ELR (cell line): ENCODE measurements around the gene CISD1.
"Not testable (repeated sequence)": the region's sequence is repeated elsewhere in the genome, so short reads cannot be mapped to it uniquely, and the experiment has no call there.

Experiments
- DNase-seq: peaks from one replicate; pipeline ENCODE4 v3.0.0-alpha.2; 2015; ENCODE audit warnings: low read depth

The CISD1 gene

GRCh38 chr10:58268946-58269781 is at the start of gene CISD1:
CISD1 (plus strand) TSS chr10:58269162; CDS start chr10:58269274, 112 bp downstream.
- peak; percentile 100 for DNase-seq

GRCh38 chr10:58219875-58220274 is 49.1 kb upstream of the CISD1 start:
- no peak for DNase-seq

- DNase-seq, result peak; percentile 60
Measured at GRCh38 chr10:58220769-58221451, 48.1 kb upstream of the CISD1 start.

DNA sequence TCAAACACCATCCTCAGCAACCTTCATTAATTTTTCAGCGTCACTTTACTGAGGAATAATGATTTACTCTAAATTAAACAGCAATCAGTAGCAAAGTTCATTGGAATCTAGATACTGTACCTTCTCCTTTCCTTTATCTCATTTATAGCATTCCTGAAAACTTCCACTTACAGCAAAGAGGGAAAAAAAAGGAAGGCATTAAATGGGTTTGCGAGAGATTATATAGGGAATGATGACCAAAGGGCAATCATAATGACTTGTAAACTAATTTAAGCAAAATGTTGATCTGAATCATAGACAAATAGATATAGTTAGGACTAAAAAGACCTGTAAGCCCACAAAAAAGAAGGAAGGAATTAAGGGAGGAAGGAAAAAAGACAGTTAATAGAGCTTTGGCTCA is 43.3 kb upstream of the CISD1 start:
- DNase-seq, result no peak

DNA sequence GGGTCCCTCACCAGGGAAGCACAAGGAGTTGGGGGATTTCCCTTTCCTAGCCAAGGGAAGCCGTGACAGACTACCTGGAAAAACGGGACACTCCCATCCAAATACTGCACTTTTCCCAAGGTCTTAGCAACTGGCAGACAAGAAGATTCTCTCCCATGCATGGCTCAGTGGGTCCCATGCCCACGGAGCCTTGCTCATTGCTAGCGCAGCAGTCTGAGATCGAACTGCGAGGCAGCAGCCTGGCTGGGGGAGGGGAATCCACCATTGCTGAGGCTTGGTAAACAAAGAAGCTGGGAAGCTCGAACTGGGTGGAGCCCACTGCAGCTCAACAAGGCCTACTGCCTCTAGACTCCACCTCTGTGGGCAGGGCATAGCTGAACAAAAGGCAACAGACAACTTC is 39.1 kb upstream of the CISD1 start:
- DNase-seq, result not testable (repeated sequence)

GRCh38 chr10:58237014-58237834 is 31.7 kb upstream of the CISD1 start:
- peak; percentile 94 for DNase-seq

- peak; percentile 78 for DNase-seq
Measured at GRCh38 chr10:58239561-58240169, 29.3 kb upstream of the CISD1 start.

- peak; percentile 58 for DNase-seq
Measured at GRCh38 chr10:58240531-58240930, 28.4 kb upstream of the CISD1 start.

- DNase-seq, result peak; percentile 40
Measured at GRCh38 chr10:58241346-58241745, 27.6 kb upstream of the CISD1 start.

DNA sequence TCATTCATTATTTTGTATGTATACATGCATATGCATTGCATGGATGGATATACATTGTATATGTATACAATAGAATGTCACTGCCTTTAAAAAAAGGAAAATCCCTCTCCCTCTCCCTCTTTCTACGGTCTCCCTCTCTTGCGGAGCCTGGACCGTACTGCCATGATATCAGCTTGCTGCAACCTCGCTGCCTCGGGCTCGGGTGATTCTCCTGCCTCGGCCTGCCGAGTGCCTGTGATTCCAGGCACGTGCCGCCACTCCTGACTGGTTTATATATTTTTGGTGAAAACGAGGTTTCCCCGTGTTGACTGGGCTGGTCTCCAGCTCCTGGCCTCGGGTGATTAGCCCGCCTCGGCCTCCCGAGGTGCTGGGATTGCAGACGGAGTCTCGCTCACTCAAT is 25.7 kb upstream of the CISD1 start:
- DNase-seq, result no peak

DNA sequence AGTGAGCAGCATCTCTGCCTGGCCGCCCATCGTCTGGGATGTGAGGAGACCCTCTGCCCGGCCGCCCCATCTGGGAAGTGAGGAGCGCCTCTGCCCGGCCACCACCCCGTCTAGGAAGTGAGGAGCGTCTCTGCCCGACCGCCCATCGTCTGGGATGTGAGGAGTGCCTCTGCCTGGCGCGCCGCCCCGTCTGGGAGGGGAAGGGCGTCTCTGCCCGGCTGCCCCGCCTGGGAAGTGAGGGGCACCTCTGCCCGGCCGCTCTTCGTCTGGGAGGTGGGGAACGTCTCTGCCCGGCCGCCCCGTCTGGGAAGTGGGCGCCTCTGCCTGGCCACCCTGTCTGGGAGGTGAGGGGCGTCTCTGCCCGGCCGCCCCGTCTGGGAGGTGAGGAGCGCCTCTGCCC is 25.2 kb upstream of the CISD1 start:
- not testable (repeated sequence) for DNase-seq

DNA sequence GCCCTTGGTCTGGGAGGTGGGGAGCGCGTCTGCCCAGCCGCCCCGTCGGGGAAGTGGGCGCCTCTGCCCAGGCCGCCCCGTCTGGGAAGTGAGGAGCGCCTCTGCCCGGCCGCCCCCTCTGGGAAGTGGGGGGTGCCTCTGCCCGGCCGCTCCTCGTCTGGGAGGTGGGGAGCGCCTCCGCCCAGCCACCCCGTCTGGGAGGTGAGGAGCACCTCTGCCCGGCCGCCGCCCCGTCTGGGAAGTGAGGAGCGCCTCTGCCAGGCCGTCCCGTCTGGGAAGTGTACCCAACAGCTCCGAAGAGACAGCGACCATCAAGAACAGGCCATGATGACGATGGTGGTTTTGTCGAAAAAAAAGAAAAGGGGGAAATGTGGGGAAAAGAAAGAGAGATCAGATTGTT is 24.7 kb upstream of the CISD1 start:
- not testable (repeated sequence) for DNase-seq

- not testable (repeated sequence) for DNase-seq
Measured at GRCh38 chr10:58244666-58245065, 24.3 kb upstream of the CISD1 start.

- no peak for DNase-seq
Measured at GRCh38 chr10:58253184-58253583, 15.8 kb upstream of the CISD1 start.

DNA sequence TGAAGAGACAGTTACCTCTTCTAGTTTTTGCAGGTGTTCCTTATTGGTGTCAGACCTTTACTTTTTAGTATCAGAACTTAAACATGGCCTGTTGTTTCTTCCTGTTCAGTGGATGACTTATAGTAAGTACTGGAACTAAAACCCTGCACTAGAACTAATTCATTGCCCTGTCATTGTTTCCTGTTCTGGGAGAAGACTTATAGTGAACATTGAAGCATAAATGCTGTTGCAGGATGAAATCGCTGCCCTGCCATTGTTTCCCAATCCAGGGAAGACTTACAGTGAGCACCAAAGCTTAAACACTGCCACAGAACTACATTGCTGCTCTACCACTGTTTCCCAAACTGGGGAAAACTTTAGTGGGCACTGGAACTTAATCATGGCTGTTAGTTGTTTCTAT is 14.3 kb upstream of the CISD1 start:
- DNase-seq, result no peak

GRCh38 chr10:58256013-58256780 is 12.8 kb upstream of the CISD1 start:
- DNase-seq, result not testable (repeated sequence)

- peak; percentile 24 for DNase-seq
Measured at GRCh38 chr10:58258977-58259692, 9.8 kb upstream of the CISD1 start.

- DNase-seq, result no peak
Measured at GRCh38 chr10:58260334-58260733, 8.6 kb upstream of the CISD1 start.

GRCh38 chr10:58262766-58263165 is 6.2 kb upstream of the CISD1 start:
- no peak for DNase-seq

- DNase-seq, result no peak
Measured at GRCh38 chr10:58264780-58265179, 4.2 kb upstream of the CISD1 start.

- no peak for DNase-seq
Measured at GRCh38 chr10:58265249-58265648, 3.7 kb upstream of the CISD1 start.
